GM23248 (cell line): ENCODE measurements around the gene C20orf141. TPM values are rescaled to one million over a fixed set of nuclear protein-coding genes. Genes with fewer than 3 reads are reported as not detected.
A peak's percentile ranks its signal among the peaks of the same experiment; 100 is the strongest.

Source experiments
- DNase-seq: peaks from one replicate; pipeline ENCODE4 v3.0.0-alpha.2; 2015
- H2AFZ ChIP-seq: fragments of 200-600 bp; sonication (generic); 2 replicates; pipeline ENCODE4 v1.6.1; 2016; ENCODE audit warnings: antibody characterized with exemption
- H3F3A ChIP-seq: fragments of 200-600 bp; sonication (generic); 2 replicates; pipeline ENCODE4 v1.6.1; 2016; ENCODE audit warnings: mild to moderate bottlenecking, antibody characterized with exemption, mixed run types; ENCODE audit not compliant: insufficient read depth
- H3K27ac ChIP-seq: fragments of 200-600 bp; sonication (generic); 2 replicates; pipeline ENCODE4 v1.5.1; 2016; ENCODE audit warnings: mild to moderate bottlenecking
- H3K27me3 ChIP-seq: fragments of 200-600 bp; sonication (generic); replicated peaks from 2 replicates; pipeline ENCODE4 v1.6.1; 2016; ENCODE audit warnings: mild to moderate bottlenecking; ENCODE audit not compliant: insufficient read depth
- H3K36me3 ChIP-seq: fragments of 200-600 bp; sonication (generic); 2 replicates; pipeline ENCODE4 v1.6.1; 2016; ENCODE audit warnings: low read depth, mild to moderate bottlenecking
- H3K4me1 ChIP-seq: fragments of 200-600 bp; sonication (generic); 2 replicates; pipeline ENCODE4 v1.6.1; 2016; ENCODE audit warnings: mild to moderate bottlenecking; ENCODE audit not compliant: insufficient read depth
- H3K4me2 ChIP-seq: fragments of 200-600 bp; sonication (generic); one replicate; pipeline ENCODE4 v1.6.1; 2016; ENCODE audit warnings: mild to moderate bottlenecking; ENCODE audit not compliant: unreplicated experiment
- H3K4me3 ChIP-seq: fragments of 200-600 bp; sonication (generic); 2 replicates; pipeline ENCODE4 v1.5.1; 2016; ENCODE audit warnings: mild to moderate bottlenecking
- H3K79me2 ChIP-seq: fragments of 200-600 bp; sonication (generic); 2 replicates; pipeline ENCODE4 v1.6.1; 2016; ENCODE audit warnings: mild to moderate bottlenecking; ENCODE audit not compliant: insufficient read depth
- H3K9ac ChIP-seq: fragments of 200-600 bp; sonication (generic); 2 replicates; pipeline ENCODE4 v1.6.1; 2016; ENCODE audit warnings: mild to moderate bottlenecking
- H3K9me2 ChIP-seq: fragments of 200-600 bp; sonication (generic); 2 replicates; pipeline ENCODE4 v1.6.1; 2016; ENCODE audit warnings: mixed run types, mild to moderate bottlenecking, moderate library complexity; ENCODE audit not compliant: insufficient read depth
- H3K9me3 ChIP-seq: fragments of 200-600 bp; sonication (generic); one replicate; pipeline ENCODE4 v1.6.1; 2017; ENCODE audit warnings: low read depth
- H4K20me1 ChIP-seq: fragments of 200-600 bp; sonication (generic); 2 replicates; pipeline ENCODE4 v1.6.0; 2016; ENCODE audit not compliant: insufficient read depth
- EZH2 ChIP-seq: fragments of 200-600 bp; sonication (generic); IDR thresholded peaks from 2 replicates; pipeline ENCODE4 v1.6.1; 2018; ENCODE audit warnings: antibody characterized with exemption, mild to moderate bottlenecking; ENCODE audit not compliant: insufficient read depth, poor library complexity, severe bottlenecking
- EZH2phosphoT487 ChIP-seq: fragments of 200-600 bp; sonication (generic); IDR thresholded peaks from 2 replicates; pipeline ENCODE4 v1.6.1; 2018; ENCODE audit warnings: antibody characterized with exemption, moderate library complexity, mild to moderate bottlenecking, low read depth; ENCODE audit not compliant: insufficient read depth
- WGBS, 2 experiments: methylation state at CpG; one replicate each; pipeline ENCODE4 v1.1.6; 2015 to 2017; ENCODE audit warnings: low lambda C conversion rate in 2 of 2, low coverage in 1 of 2; ENCODE audit errors: missing lambda C conversion rate in 2 of 2; 5-methylcytosine and 5-hydroxymethylcytosine counted together
- in situ Hi-C: fragments of 300-500 bp; cut with MboI; formaldehyde crosslinking; loops from 2 replicates; pipeline ENCODE4 v1.15.0; 2020
- polyA plus RNA-seq: library from polyadenylated mRNA; unstranded; fragments of >200 nt; fragmentation: Nextera tagmentation; extraction: Ambion mirVana; gene quantifications from 2 replicates; pipeline ENCODE4 v1.2.1, GENCODE V29; 2016
- total RNA-seq: library from RNA; depleted of rRNA; stranded (reverse); fragments of >200 nt; shearing (Covaris generic); gene quantifications from 2 replicates; pipeline ENCODE4 v1.2.3, GENCODE V29; 2014

The C20orf141 gene
- total and polyA plus RNA-seq, 2 experiments from 2014 or later = not detected

GRCh38 chr20:2804041-2804828 lies 10.6 kb upstream of the C20orf141 start:
- in situ Hi-C loops = no loop called here
- H3K9ac ChIP-seq = no peak overlapping the region
- no peak overlapping the region for H3K27ac ChIP-seq
- peaks cover 89% of the 10 kb centered on the region for H3K27me3 ChIP-seq
- H3K4me2 ChIP-seq = no peak overlapping the region
- no peaks in the 10 kb centered on the region for H3K9me2 ChIP-seq
- H3K4me1 ChIP-seq = no peaks in the 10 kb centered on the region
- H3K4me3 ChIP-seq = no peak overlapping the region
- H2AFZ ChIP-seq = no peak overlapping the region
- no peaks in the 10 kb centered on the region for H3K36me3 ChIP-seq
- no peaks in the 10 kb centered on the region for H3F3A ChIP-seq
- no peaks in the 10 kb centered on the region for H4K20me1 ChIP-seq
- TF ChIP-seq EZH2 (no peak), EZH2phosphoT487 (no peak)
- no peaks in the 10 kb centered on the region for H3K79me2 ChIP-seq
- H3K9me3 ChIP-seq = no peaks in the 10 kb centered on the region
- DNase-seq = no peak
- 64% methylated on average over 15 to 16 of the region's 16 CpGs for WGBS, 2 experiments

- H3K9me2 ChIP-seq = no peaks in the 10 kb centered on the region
- no peaks in the 10 kb centered on the region for H3K4me1 ChIP-seq
- no peak overlapping the region for H3K4me3 ChIP-seq
- H3K9me3 ChIP-seq = no peaks in the 10 kb centered on the region
- no peak overlapping the region for H3K9ac ChIP-seq
- DNase-seq = peak; percentile 52
- H3K36me3 ChIP-seq = no peaks in the 10 kb centered on the region
- no peaks in the 10 kb centered on the region for H4K20me1 ChIP-seq
- peaks cover 81% of the 10 kb centered on the region for H3K27me3 ChIP-seq
- 9 to 10% methylated on average over 33 to 49 of the region's 49 CpGs for WGBS, 2 experiments
- no peaks in the 10 kb centered on the region for H3K79me2 ChIP-seq
- no peak overlapping the region for H3K4me2 ChIP-seq
- no peak overlapping the region for H2AFZ ChIP-seq
- no peak for TF ChIP-seq EZH2
- TF ChIP-seq EZH2phosphoT487 = no peak
- in situ Hi-C loops = no loop called here
- H3K27ac ChIP-seq = no peak overlapping the region
- no peaks in the 10 kb centered on the region for H3F3A ChIP-seq
Observed at GRCh38 chr20:2804852-2805688, 9.7 kb upstream of the C20orf141 start.

- DNase-seq = no peak
- no peak overlapping the region for H3K4me2 ChIP-seq
Observed at GRCh38 chr20:2805689-2806350, 9.0 kb upstream of the C20orf141 start.

GRCh38 chr20:2806351-2806701 lies 8.5 kb upstream of the C20orf141 start:
- no peak overlapping the region for H3K4me3 ChIP-seq
- H3K4me2 ChIP-seq = no peak overlapping the region
- H3K9me2 ChIP-seq = no peaks in the 10 kb centered on the region
- H3K9me3 ChIP-seq = peaks cover under 1% of the 10 kb centered on the region
- no peak overlapping the region for H3K27ac ChIP-seq
- no peaks in the 10 kb centered on the region for H3K36me3 ChIP-seq
- no peak for DNase-seq
- 43% methylated on average over 4 of the region's 4 CpGs for WGBS, 2 experiments
- H4K20me1 ChIP-seq = no peaks in the 10 kb centered on the region
- no peak overlapping the region for H2AFZ ChIP-seq
- in situ Hi-C loops = no loop called here
- peaks cover 71% of the 10 kb centered on the region for H3K27me3 ChIP-seq
- no peak overlapping the region for H3K9ac ChIP-seq
- TF ChIP-seq EZH2 (no peak), EZH2phosphoT487 (no peak)
- no peaks in the 10 kb centered on the region for H3F3A ChIP-seq
- H3K79me2 ChIP-seq = no peaks in the 10 kb centered on the region
- no peaks in the 10 kb centered on the region for H3K4me1 ChIP-seq

More at GRCh38 chr20:2805689-2806350, 9.0 kb upstream of the C20orf141 start:
- H3K9ac ChIP-seq = no peak overlapping the region
- no peak overlapping the region for H3K4me3 ChIP-seq
- H3K79me2 ChIP-seq = no peaks in the 10 kb centered on the region
- H3K27ac ChIP-seq = no peak overlapping the region
- H3K4me1 ChIP-seq = no peaks in the 10 kb centered on the region
- 23 to 27% methylated on average over 20 to 22 of the region's 22 CpGs for WGBS, 2 experiments
- no peaks in the 10 kb centered on the region for H3K36me3 ChIP-seq
- in situ Hi-C loops = no loop called here
- H3K9me2 ChIP-seq = no peaks in the 10 kb centered on the region
- H3K9me3 ChIP-seq = no peaks in the 10 kb centered on the region
- peaks cover 76% of the 10 kb centered on the region for H3K27me3 ChIP-seq
- no peaks in the 10 kb centered on the region for H4K20me1 ChIP-seq
- no peak for TF ChIP-seq EZH2
- no peak for TF ChIP-seq EZH2phosphoT487
- H3F3A ChIP-seq = no peaks in the 10 kb centered on the region
- H2AFZ ChIP-seq = no peak overlapping the region
